ENCODE measurements around the gene CCDC157.
"Not testable (repeated sequence)": the region's sequence is repeated elsewhere in the genome, so short reads cannot be mapped to it uniquely, and the experiment has no call there.

CCDC157 gene

DNA sequence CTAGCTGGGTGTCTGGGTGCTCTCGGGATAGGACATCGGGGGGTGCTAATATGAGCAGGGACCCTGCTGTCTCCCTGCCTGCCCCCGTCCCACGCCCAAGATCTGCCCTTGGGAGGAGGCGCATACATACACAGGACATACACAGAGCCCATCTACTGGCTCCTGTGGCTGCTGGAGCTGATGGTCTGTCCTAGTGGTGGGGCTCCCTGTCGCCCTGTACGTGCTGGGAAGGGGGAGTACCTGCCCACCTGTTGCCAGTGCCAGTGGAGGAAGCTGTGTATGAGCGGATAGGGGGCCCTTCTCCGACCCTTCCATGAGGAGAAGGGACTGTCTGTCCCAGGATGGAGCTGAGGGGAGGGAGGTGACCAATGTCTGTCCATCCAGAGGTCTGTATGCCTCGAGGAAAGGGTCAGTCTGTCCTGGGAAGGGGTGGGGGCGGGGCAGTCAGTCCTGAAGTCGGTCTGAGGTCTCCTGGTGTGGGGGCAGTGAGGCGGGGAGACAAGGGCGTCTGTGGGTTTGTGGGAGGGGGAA is 31.0 kb upstream of the CCDC157 start:
- no peak for DNase-seq (ENCODE audit: low read depth in 2 of 2)

GRCh38 chr22:30326255-30326705 is 30.5 kb upstream of the CCDC157 start:
- no peak for DNase-seq (ENCODE audit: low read depth in 2 of 2)

DNA sequence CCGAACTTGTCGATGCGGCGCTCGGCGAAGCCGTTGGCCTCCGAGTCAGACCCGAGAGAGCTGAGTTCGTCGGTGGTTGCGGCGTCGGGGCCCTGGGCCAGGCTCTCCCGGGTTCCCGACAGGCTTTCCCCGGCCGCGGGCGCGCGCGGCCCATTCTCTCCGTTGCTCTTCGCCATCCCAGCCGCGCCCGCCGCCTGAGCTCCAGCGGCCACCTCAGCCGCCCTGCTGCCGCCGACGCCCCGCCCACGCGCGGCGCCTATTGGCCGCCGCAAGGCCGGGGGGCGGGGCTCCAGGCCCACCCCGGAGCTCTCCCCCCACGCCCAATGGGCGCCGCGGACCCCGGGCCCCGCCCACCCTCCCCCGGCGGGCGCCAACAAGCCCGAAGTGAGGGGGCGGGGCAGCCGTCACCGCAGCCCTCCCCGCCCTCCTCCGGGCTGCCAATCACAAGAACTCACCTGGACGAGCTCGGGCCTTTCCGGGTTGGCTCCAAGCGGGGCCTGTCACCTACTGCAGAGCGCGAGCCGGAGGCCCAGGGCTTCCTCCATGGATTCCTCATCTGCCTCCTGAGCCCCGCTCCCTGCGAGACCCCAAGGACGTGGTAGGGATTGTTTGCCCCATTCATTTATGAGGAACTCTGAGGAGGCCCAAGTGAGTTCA is 30.0 kb upstream of the CCDC157 start, which contains the start of gene TBC1D10A:
TBC1D10A (minus strand) TSS at position 236 of the 657 bp plus-strand sequence; CDS start at position 176, 60 bp downstream.
- DNase-seq (ENCODE audit: low read depth in 2 of 2), result peak; percentile 88 to 94

- no peak for DNase-seq (ENCODE audit: low read depth in 2 of 2)
Measured at GRCh38 chr22:30327864-30328345, 28.9 kb upstream of the CCDC157 start.

GRCh38 chr22:30328466-30329049 is 28.2 kb upstream of the CCDC157 start:
- no peak for DNase-seq (ENCODE audit: low read depth in 2 of 2)

DNA sequence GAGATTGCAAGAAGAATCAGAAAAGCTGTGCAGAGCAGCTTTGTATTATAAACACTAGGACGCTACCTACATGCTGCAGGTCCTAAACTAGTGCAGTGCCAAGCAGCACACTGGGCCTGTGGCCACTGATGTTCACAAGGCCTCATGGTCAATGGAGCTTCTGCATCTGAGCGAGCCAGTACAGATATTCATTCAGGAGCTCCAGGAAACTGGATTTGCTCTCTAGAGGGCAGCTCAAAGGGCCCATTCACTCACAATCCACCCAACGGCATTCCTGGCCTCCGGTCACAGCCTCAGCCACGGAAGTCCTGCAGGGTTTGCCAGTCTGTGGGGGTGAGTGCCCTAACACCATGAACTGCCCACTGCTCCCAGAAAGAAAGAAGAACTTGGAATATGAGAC is 24.3 kb upstream of the CCDC157 start:
- no peak for DNase-seq (ENCODE audit: low read depth in 2 of 2)

- no peak for DNase-seq (ENCODE audit: low read depth in 2 of 2)
Measured at GRCh38 chr22:30332994-30333706, 23.7 kb upstream of the CCDC157 start.

DNA sequence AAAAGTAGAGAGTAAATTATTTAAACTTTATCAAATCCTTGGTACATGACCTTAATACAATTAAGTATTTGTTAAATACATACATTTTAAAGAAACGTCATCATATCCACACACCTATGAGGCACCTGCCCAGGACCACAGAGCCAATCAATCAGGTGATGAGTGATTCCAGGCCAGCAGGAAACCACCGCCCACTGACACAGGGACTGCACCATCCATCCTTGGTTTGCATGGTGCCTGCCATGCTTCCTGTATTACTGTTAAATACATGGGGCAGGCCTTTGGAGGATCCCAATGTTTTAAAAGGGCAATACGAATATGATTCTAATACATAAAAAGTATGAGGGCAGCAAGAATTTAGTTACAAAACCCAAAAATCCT is 23.1 kb upstream of the CCDC157 start:
- no peak for DNase-seq (ENCODE audit: low read depth in 2 of 2)

- DNase-seq (ENCODE audit: low read depth in 2 of 2), result no peak
Measured at GRCh38 chr22:30334646-30335045, 22.2 kb upstream of the CCDC157 start.

- no peak for DNase-seq (ENCODE audit: low read depth in 2 of 2)
Measured at GRCh38 chr22:30335236-30335635, 21.6 kb upstream of the CCDC157 start.

- DNase-seq (ENCODE audit: low read depth in 2 of 2), result no peak
Measured at GRCh38 chr22:30336752-30337460, 19.9 kb upstream of the CCDC157 start.

DNA sequence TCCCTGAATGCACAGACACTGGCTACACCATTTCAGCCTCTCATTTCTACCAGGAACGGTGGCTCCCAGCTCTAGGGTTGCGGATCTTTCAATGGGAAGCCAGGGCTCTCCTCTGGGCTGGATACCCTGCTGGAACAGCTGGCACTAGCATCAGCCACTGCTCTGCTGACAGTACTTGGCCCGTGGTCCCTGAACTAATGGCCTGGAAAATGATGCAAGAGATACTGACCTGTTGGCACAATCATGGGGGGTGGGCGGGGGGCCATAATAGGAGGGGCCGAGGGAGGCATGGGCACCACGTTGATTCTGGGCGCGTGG is 19.4 kb upstream of the CCDC157 start:
- DNase-seq (ENCODE audit: low read depth in 2 of 2), result no peak

DNA sequence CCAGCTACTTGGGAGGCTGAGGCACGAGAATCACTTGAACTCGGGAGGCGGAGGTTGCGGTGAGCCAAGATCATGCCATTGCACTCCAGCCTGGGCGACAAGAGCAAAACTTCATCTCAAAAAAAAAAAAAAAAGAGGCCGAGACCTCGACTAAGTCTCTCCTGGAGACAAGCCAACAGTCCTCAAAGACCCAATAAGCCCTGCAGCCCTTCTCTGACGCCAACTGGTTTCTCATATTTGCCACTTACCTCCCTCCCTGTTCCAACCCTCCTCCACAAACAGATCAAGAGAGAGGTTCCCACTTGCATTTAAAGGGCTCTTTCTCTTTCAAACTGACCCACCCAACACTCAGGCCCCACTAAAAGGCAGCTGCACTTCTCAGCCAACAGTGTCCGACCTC is 18.5 kb upstream of the CCDC157 start:
- DNase-seq (ENCODE audit: low read depth in 2 of 2), result not testable (repeated sequence)

GRCh38 chr22:30338802-30339201 is 18.0 kb upstream of the CCDC157 start:
- no peak for DNase-seq (ENCODE audit: low read depth in 2 of 2)

- no peak for DNase-seq (ENCODE audit: low read depth in 2 of 2)
Measured at GRCh38 chr22:30340911-30341685, 15.7 kb upstream of the CCDC157 start.

- no peak for DNase-seq (ENCODE audit: low read depth in 2 of 2)
Measured at GRCh38 chr22:30344447-30345200, 12.2 kb upstream of the CCDC157 start.

GRCh38 chr22:30347255-30347892 is 9.4 kb upstream of the CCDC157 start:
- no peak for DNase-seq (ENCODE audit: low read depth in 2 of 2)

DNA sequence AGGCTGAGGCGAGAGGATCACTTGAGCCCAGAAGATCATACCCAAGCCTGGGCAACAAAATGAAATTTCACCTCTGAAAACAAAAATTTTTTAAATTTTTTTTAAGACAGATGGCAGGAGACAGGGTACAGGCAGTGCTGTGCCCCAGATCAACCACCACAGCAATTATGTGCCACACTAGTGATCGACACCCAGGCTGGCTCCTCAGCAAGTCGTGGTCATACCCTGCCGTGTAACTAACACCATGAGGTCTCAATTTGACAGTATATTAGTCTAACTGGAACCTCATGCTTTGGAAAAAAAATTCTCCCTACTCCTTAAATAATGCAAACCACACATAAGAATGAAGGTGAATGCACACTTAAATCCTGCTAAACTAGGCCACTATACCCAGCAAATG is 8.4 kb upstream of the CCDC157 start:
- DNase-seq (ENCODE audit: low read depth in 2 of 2), result no peak

GRCh38 chr22:30348809-30349208 is 8.0 kb upstream of the CCDC157 start:
- DNase-seq (ENCODE audit: low read depth in 2 of 2), result no peak

DNA sequence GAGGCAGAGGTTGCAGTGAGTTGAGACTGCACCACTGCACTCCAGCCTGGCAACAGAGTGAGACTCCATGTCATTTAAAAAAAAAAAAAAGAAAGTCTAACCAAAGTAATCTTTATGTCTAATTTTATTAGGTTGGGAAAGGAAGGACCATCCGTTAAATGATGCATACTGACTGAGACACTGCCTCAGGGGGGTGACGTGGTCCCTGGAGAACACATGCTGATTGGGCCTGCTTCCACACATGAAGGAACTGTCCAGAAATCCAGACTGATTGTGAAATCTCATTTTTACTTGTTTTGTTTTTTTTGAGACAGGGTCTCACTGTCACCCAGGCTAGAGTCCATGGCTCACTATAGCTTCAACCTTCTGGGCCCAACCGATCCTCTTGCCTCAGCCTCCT is 5.6 kb upstream of the CCDC157 start:
- no peak for DNase-seq (ENCODE audit: low read depth in 2 of 2)
